Testis (tissue), 2 donors: ENCODE results near the gene GCH1.

Experiments
- CTCF ChIP-seq, 3 experiments: fragments of 450-650 bp in 2 of 3; fragments of 200-600 bp in 1 of 3; sonication (generic) in 1 of 3; IDR thresholded peaks; one replicate each; pipeline ENCODE4 v1.5.1; 2016 to 2019; ENCODE audit warnings: antibody characterized with exemption in 3 of 3, mild to moderate bottlenecking in 2 of 3, moderate library complexity in 1 of 3
- POLR2A ChIP-seq: fragments of 450-650 bp; IDR thresholded peaks from one replicate; pipeline ENCODE4 v1.6.1; 2017; ENCODE audit warnings: antibody characterized with exemption, mild to moderate bottlenecking, moderate library complexity

- no peak for TF ChIP-seq CTCF (IDR thresholded peaks at IDR 0.05)
- TF ChIP-seq POLR2A: no peak
These were observed 44.8 kb downstream of the GCH1 start for GRCh38 chr14:54857830-54858269.
